Transverse colon (tissue), 4 donors: ENCODE data around the gene PHACTR4.

ENCODE experiments used
- CTCF ChIP-seq, 5 experiments: fragments of 200-600 bp in 3 of 5; fragments of 450-650 bp in 2 of 5; sonication (generic) in 3 of 5; IDR thresholded peaks; 1 replicate in 2 of 5; 2 replicates in 3 of 5; pipeline ENCODE4 v1.5.1; 2016 to 2017; ENCODE audit warnings: antibody characterized with exemption in 5 of 5, inconsistent platforms in 3 of 5, mild to moderate bottlenecking in 2 of 5, moderate library complexity in 1 of 5
- EP300 ChIP-seq: sonication (generic); formaldehyde crosslinking; IDR thresholded peaks from one replicate; pipeline ENCODE4 v1.6.1; 2017; ENCODE audit warnings: antibody characterized with exemption, low read depth
- POLR2A ChIP-seq: fragments of 450-650 bp; IDR thresholded peaks from one replicate; pipeline ENCODE4 v1.6.1; 2016; ENCODE audit warnings: antibody characterized with exemption, mild to moderate bottlenecking, moderate library complexity
- POLR2AphosphoS5 ChIP-seq, 3 donors: sonication (generic); formaldehyde crosslinking; IDR thresholded peaks; one replicate each; pipeline ENCODE4 v1.6.1; 2016; ENCODE audit warnings: antibody characterized with exemption in 3 of 3

DNA sequence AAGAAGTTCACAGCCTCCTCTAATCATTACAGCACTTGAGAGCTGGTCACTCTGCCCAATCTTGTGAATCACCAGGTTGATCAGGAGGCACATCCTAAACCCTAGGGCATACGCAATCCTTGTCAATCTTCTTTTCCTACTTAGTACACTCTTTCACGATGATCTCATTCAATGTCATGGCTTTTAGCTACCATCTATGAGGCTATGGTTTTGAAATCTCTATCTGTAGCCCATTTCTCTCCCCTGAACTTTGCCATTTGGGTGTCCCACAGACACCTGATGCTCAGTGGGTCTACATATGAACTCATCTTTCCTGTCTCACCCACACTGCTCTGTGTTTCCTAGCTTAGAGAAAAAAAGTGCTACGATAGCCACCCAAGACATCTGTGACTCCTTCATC lies 42.6 kb upstream of the PHACTR4 start:
- no peak for TF ChIP-seq CTCF (IDR thresholded peaks at IDR 0.05)
- TF ChIP-seq POLR2AphosphoS5 (IDR thresholded peaks at IDR 0.05), result no peak
- TF ChIP-seq POLR2A, result no peak
- no peak for TF ChIP-seq EP300
